HG03460 (cell line): ENCODE data around the gene ZNF521.

Experiments
- ATAC-seq: cut with Tn5 transposase; IDR thresholded peaks from one replicate; pipeline ENCODE4 v1.9.1; 2021; ENCODE audit not compliant: unreplicated experiment

ZNF521 gene

DNA sequence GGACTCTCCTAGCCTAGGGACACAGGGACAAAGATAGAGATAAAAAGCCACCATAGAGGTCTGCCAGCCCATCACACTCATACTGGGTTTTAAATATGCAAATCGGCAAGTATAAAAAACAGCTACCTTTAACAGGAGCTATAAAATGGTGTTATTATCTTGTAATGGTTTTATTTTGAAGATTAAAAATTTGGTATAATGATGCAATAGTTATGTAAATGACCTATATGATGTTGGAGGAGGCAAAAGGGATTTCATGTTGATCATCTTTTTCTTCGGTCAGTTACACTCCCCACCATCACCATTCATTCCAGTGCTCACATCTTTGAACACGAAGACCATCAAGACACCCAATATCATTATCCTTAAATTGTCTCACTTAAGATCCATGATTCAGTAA is 11.2 kb downstream of the ZNF521 start:
- no peak for ATAC-seq

DNA sequence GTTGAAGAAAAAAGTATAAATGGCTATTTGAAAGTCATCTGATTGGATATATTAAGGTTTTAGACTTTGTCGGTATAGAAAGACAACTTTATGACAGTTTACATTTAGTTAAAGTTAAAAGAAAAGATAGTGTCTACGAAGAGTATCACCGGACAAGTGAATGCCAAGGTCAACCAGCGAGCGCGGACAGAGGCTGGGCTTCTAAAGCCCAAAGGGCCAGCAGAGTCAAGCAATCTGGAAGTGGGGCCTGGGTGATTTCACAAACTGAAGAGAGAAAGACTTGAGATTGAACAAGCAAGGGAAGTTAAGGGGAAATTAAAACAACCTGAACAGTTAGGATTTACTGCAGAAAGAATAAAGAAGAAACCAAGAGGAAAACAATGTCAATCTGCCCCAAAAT is 16.3 kb downstream of the ZNF521 start:
- ATAC-seq: no peak

DNA sequence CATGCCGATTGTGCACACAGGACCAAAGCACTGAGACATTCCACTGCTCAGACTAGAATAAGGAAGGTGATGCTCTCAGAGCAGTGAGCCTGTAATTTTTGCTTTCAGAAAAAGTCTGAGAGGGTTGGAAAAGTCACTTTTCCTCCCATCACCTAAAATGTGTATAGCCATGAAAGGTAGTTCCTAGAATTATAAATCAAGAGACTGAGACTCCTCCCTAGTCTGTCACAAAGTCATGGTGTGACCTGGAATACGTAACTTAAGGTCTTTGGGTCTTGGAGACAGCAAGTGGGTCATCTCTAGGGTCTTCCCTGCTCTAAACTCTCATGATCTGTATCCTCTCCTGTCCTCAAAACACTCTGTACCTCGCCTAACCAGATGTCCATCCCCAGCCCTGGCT is 16.9 kb downstream of the ZNF521 start:
- ATAC-seq: no peak

- ATAC-seq: no peak
Measured at GRCh38 chr18:25334588-25334987, 17.4 kb downstream of the ZNF521 start.

DNA sequence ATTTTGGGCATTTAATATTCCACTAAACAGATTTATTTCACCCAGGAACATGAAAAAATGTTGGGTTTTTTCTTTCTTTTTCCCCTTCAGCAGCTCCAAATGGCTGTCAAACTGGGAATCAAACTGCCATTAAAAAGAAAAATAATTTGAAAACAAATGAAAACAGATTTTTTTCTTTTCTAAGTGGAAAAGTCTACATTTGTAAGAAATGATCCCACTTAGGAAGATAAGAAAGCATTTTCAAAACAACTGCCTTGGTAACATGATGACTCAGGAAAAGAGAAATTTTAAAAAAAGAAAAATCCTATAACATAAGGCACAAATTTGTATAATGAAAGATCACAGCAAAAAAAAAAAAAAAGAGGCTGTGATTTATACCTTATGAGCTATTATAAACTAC is 20.0 kb downstream of the ZNF521 start:
- ATAC-seq: no peak

GRCh38 chr18:25329783-25330182 is 22.2 kb downstream of the ZNF521 start:
- no peak for ATAC-seq

DNA sequence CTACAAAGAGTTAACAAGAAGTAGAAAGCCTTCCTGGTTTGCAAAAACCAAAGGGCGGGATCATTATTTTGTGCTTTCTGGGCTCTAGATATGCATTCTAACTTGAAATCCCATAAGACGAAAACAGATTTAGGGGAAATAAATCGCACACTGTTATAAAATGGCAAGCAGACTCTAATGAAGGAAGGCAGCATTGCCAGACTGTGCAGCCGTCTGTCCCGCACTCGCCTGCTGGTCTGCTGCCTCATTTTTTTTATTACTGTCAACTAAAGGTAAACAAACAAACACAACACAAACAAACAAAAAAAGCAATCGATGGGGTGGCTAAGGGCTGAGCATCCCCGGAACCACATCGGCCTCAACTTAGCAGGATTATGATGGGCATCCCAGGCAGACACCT is 24.4 kb downstream of the ZNF521 start:
- ATAC-seq: no peak

- ATAC-seq: no peak
Measured at GRCh38 chr18:25326361-25326952, 25.5 kb downstream of the ZNF521 start.

DNA sequence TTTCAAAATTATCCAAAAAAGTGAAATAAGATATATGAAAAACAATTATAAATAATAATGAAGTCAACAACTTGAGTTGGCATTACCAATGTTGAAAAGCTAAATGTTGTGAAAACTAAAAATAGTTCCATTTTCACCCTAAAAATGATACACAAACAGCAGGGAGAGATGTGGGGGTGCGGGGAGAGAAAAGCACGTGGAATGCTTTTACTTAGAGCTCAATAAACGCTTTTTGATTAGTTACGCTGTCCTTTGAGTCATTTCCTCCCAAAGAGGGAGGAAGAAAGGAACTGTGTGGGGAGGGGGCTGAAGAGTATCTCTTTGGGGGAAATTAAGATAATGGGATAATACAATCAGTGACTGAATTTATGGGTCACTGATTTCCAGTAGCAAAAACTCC is 29.2 kb downstream of the ZNF521 start:
- no peak for ATAC-seq

DNA sequence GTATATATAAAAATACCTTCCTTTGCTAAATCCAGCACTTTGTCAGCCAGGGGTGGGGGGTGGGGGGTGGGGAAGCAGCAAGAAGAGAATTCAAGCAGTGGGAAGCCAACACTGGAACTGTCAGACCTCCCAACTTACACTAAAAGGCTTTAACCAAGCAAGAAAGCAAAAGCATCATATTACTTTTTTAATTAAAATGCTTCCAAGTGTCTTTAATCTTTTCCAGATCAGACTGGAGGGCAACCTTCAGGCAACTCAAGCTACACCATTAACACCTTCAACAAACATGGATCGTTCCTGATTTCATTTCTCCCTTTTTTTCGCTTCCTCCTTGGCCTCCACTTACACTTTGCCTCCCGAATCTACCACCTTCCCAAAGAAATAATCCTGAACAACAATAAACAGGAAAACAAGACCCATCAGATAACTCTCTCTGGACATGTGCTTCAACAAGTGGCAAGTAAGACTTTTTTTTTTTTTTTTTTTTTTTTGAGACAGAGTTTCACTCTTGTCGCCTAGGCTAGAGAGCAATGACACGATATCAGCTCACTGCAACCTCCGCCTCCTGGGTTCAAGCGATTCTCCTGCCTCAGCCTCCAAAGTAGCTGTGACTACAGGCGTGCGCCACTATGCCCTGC is 35.5 kb downstream of the ZNF521 start:
- no peak for ATAC-seq

DNA sequence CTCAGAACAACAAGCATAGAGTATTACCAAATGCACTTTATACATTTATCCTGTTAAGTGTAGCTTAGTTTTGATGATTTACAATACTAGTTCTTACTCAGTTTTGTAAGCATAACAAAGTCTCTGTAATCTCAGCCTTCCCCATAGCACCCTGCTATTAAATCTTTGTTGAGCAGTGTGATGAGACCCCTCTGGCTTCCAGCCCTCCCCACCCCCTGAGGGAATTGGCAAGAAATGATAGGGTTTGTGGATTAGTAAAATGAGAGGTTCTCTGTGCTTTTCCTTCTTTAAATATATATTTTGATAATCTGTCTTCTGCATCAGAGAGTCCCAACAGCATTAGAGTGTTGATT is 37.2 kb downstream of the ZNF521 start:
- ATAC-seq: no peak

GRCh38 chr18:25314151-25314837 is 37.7 kb downstream of the ZNF521 start:
- ATAC-seq: no peak

- no peak for ATAC-seq
Measured at GRCh38 chr18:25313268-25313667, 38.7 kb downstream of the ZNF521 start.

DNA sequence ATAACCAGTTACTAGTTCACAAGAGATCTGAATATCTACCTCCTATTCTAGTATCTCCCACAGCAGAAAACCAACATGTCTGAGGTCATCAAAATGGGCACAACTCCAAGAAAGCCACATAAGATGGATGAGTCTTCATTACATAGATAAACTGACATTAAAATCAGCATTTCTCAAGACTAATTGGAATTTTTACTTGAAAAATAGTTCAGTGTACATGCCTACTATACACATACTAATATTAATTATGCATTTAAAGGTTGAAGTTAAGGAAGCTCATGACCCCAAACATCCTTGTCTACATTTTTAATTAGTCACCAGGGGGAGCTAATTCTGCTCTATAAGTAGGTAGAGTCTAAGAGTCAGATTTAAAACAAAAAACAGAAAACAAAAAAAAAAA is 41.9 kb downstream of the ZNF521 start:
- no peak for ATAC-seq

DNA sequence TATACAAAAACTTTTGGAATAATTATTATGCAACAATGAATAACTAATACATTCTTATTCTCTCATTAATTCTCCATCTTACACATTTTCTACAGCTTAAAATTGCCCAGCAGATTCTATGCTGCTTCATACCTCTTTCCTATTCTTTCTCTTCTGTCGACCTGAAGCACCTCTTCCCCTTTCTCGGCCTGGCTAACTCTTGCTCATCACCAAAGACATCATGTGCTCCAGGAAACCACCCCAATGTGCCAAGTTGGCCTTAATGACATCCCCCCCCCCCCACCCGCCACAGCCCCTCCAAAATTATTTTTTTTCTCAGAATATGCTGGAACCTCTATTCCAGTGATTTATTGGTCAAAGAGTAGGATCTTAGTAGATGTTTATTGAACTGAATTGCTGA is 43.6 kb downstream of the ZNF521 start:
- ATAC-seq: no peak

- ATAC-seq: no peak
Measured at GRCh38 chr18:25307192-25307591, 44.8 kb downstream of the ZNF521 start.

- ATAC-seq: no peak
Measured at GRCh38 chr18:25306671-25307070, 45.3 kb downstream of the ZNF521 start.

- ATAC-seq: no peak
Measured at GRCh38 chr18:25305584-25305983, 46.4 kb downstream of the ZNF521 start.

- no peak for ATAC-seq
Measured at GRCh38 chr18:25300492-25300891, 51.5 kb downstream of the ZNF521 start.

DNA sequence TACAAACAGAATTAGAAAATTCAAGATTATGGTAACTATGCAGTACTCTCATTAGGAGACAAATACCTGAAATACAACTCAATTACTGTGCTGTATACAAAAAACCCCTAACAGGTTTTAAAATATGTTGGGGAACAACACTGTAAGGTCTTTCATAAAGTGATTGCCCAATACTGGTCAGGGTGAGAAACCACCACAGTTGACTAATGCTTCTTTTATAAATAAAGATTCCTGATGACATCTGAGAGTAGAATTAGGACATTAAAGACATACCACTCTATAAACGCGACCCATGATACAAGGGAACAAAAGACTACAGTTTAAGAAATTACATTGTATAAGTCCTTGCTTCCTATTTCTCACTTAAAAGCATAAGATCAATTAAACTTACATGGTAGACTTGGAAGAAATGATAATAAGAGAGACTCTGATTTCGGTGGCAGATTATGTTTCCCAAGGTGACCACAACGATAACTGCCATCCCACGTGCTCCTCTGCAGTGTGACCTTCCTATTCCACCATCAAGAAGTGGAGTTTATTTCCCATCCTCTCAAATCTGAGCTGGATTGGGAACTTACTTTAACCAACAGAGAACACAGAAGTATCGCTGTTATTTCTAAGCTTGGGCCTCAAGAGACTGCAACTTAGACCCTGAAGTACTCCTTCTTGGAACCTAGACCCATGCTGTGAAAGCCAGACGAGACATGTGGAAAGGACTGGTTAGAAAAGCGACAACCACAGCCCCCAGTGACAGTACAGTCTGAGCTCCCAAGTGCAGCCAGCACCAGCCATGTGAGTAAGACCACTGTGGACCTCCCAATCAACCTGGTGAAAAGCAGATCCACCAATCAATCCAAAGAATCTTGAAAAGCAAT is 52.3 kb downstream of the ZNF521 start:
- ATAC-seq: no peak

GRCh38 chr18:25298853-25299274 is 53.1 kb downstream of the ZNF521 start:
- ATAC-seq: no peak
